B cell (primary cell): ENCODE results near the gene HOGA1.

Experiments
- CTCF ChIP-seq: fragments of 200-600 bp; IDR thresholded peaks from one replicate; pipeline ENCODE4 v1.8.0; 2022; ENCODE audit warnings: antibody characterized with exemption, mild to moderate bottlenecking
- EZH2 ChIP-seq: IDR thresholded peaks from 2 replicates; pipeline ENCODE4 v1.6.1; 2012; ENCODE audit warnings: borderline replicate concordance, low read depth, mild to moderate bottlenecking, moderate library complexity, low read length; ENCODE audit not compliant: insufficient read depth, poor library complexity, severe bottlenecking

GRCh38 chr10:97566336-97566996 is 17.7 kb upstream of the HOGA1 start:
- no peak for TF ChIP-seq CTCF
- TF ChIP-seq EZH2: no peak
